ENCODE measurements around the gene IGSF21.

- TF ChIP-seq CTCF (conservative IDR thresholded peaks at IDR 0.05) (no peak), ZFX (IDR thresholded peaks at IDR 0.05) (no peak)
Measured at GRCh38 chr1:18257778-18258177, 150.2 kb downstream of the IGSF21 start.
